GM21526 (cell line): ENCODE measurements around the gene UNC79.

Experiments used
- ATAC-seq: cut with Tn5 transposase; IDR thresholded peaks from one replicate; pipeline ENCODE4 v1.9.1; 2021; ENCODE audit warnings: moderate library complexity; ENCODE audit not compliant: unreplicated experiment, low FRiP score

Gene UNC79

GRCh38 chr14:93543766-93544165 is 113.0 kb downstream of the UNC79 start:
- no peak for ATAC-seq

- no peak for ATAC-seq
Measured at GRCh38 chr14:93544212-93544611, 113.5 kb downstream of the UNC79 start.

GRCh38 chr14:93546642-93547041 is 115.9 kb downstream of the UNC79 start:
- no peak for ATAC-seq

GRCh38 chr14:93548102-93548843 is 117.5 kb downstream of the UNC79 start:
- no peak for ATAC-seq

GRCh38 chr14:93549595-93549994 is 118.9 kb downstream of the UNC79 start:
- no peak for ATAC-seq

GRCh38 chr14:93564918-93565317 is 134.2 kb downstream of the UNC79 start:
- no peak for ATAC-seq

- ATAC-seq, result no peak
Measured at GRCh38 chr14:93566065-93566693, 135.4 kb downstream of the UNC79 start.

GRCh38 chr14:93571275-93571674 is 140.5 kb downstream of the UNC79 start:
- no peak for ATAC-seq

GRCh38 chr14:93579178-93579577 is 148.4 kb downstream of the UNC79 start:
- no peak for ATAC-seq

GRCh38 chr14:93582516-93582915 is 151.8 kb downstream of the UNC79 start:
- ATAC-seq, result no peak

- ATAC-seq, result no peak
Measured at GRCh38 chr14:93587330-93587729, 156.6 kb downstream of the UNC79 start.

GRCh38 chr14:93591506-93591905 is 160.8 kb downstream of the UNC79 start:
- ATAC-seq, result no peak

GRCh38 chr14:93592786-93593185 is 162.0 kb downstream of the UNC79 start:
- no peak for ATAC-seq

GRCh38 chr14:93606091-93606490 is 175.4 kb downstream of the UNC79 start:
- ATAC-seq, result no peak

- ATAC-seq, result no peak
Measured at GRCh38 chr14:93619176-93619793, 188.5 kb downstream of the UNC79 start.

- no peak for ATAC-seq
Measured at GRCh38 chr14:93628048-93628447, 197.3 kb downstream of the UNC79 start.

- no peak for ATAC-seq
Measured at GRCh38 chr14:93629643-93630042, 198.9 kb downstream of the UNC79 start.

GRCh38 chr14:93638790-93639189 is 208.1 kb downstream of the UNC79 start:
- no peak for ATAC-seq

GRCh38 chr14:93643127-93643526 is 212.4 kb downstream of the UNC79 start:
- no peak for ATAC-seq

GRCh38 chr14:93643676-93644075 is 212.9 kb downstream of the UNC79 start:
- no peak for ATAC-seq

- ATAC-seq, result no peak
Measured at GRCh38 chr14:93645200-93645599, 214.5 kb downstream of the UNC79 start.
